Measurements from ENCODE around the gene PABPC3. TPM values are rescaled to one million over a fixed set of nuclear protein-coding genes. Genes with fewer than 3 reads are reported as not detected.

Gene PABPC3
- total RNA-seq, 1 donor, result 0.54 TPM

DNA sequence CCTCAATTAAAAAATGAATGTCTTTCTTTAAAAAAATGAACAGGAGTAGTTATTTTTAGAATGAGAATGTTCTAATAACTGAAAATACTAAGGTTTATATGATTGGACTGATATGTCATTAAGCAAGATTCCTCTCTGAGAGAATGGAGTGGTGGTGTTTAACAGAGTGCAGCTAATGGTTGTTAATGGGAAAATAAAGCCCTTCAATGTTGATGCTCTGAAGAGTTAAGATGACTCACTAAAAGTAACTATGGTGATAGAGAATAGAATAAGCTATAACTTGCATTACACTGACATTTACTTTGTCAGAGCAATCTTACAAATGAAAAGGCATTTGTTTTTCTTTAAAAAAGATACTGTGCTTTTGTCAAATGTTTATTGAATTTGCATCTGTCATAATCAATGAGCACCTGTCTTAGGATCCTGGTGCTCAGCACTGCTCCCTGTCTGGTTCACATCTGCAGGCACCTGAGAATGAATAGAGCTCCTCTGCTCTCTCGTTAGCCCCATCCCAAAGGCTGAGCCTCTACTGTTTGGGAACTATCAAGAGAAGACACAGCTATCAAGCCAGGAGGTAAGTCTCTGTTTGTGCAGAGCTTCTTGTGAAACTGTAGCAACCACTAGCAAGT is 15.1 kb downstream of the PABPC3 start:
- DNase-seq (ENCODE audit: low read depth in 2 of 3, low spot score in 2 of 3), result no peak

DNA sequence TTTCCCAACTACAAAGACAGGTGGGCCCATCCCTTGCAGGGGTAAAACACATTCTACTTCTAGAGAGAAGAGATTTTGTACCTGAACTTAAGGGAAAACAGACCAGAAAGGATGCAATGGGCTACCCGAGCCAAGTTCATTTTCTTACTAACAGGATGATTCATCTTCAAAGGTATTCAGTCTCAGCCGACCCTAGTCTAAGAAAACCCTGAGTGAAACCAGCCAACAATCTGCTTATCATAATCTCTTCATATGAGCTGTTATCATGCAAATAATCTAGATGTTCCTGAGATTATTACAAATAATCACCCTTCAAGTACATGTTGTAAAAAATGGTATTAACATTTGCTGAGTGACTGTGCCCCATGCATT is 15.6 kb downstream of the PABPC3 start:
- no peak for DNase-seq (ENCODE audit: low read depth in 2 of 3, low spot score in 2 of 3)

DNA sequence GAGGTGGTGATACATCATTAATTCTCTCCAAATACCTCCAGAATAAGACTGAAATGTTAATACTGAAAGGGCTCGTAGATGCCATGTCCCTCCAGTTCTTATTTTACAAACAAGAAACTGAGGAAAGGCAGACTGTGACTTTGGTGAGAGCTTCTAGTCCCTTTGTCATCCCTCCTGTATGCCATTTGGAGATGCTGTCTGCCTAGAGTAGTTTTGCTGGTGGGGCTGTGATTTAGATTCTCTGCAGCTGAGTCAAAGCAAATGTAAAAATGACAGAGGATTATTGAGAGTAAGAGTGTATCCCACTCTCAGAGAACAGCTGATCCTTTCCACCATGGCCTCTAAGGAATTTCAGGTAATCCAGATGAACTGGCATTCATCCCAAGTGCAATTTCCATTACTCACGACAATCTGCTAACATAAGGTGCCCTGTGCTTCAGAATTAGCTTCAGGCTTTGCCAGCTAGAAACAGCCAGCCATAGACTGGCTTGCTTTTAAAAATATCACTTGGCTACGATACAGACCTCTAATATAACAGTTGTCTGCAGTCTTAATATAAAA is 16.8 kb downstream of the PABPC3 start:
- DNase-seq (ENCODE audit: low read depth in 2 of 3, low spot score in 2 of 3), result no peak

DNA sequence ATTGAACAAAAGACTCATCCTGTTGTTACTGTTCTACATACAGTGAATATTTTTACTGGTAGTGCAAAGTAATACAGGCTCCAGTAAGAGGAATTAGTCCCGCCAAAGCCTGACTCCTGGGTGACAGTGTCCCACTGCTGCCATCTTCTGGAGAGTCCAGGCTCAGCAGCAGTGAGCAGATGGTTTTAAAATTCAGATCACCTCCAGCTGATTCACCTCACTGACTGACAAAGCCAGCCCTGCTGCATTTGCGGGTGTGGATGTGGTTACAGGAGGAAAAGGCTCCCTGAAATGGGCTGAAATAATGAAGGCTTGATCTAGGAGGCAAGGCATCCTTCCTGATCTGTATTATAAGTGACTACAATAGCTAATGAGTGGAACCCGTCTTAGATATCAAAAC is 18.3 kb downstream of the PABPC3 start:
- DNase-seq (ENCODE audit: low read depth in 2 of 3, low spot score in 2 of 3), result peak; percentile 2 to 85 (median 77)

DNA sequence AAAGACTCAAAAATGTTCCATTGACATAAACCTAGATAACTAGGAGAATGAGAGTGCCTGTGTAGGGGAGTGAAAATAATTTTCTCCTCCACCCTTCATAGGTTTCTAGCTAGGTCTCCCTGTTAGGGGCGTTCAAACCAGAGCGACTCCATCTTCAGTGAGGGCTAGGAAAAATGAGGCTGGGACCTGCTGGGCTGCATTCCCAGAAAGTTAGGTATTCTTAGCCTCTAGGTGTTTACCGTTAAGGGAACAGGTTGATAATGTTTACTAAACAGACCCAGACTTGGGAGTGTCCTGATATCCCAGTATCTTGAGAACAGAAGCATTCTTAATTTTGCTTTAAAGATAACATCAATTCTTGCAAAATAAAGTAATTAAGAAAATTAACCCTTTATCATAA is 20.1 kb downstream of the PABPC3 start:
- no peak for DNase-seq (ENCODE audit: low read depth in 2 of 3, low spot score in 2 of 3)

DNA sequence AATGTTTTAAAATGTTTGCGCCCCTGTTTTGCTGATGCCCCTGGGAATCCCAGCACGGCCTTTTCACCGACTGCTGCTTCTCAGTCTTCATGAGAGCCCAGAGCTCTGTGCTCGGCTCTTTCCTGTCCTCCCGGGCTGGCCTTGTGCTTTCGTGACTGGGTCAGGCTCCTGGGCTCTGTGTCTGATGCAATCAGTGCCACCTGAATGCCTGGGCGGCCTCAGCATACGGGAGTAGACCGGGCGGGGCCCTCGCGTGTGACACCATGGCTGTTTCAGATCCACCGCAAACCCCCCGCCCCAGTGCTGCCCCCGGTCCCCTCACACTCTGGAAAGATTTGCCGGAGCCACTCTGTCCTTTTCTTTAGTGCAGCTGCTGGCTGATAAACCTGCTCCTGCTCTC is 21.4 kb downstream of the PABPC3 start:
- no peak for DNase-seq (ENCODE audit: low read depth in 2 of 3, low spot score in 2 of 3)

DNA sequence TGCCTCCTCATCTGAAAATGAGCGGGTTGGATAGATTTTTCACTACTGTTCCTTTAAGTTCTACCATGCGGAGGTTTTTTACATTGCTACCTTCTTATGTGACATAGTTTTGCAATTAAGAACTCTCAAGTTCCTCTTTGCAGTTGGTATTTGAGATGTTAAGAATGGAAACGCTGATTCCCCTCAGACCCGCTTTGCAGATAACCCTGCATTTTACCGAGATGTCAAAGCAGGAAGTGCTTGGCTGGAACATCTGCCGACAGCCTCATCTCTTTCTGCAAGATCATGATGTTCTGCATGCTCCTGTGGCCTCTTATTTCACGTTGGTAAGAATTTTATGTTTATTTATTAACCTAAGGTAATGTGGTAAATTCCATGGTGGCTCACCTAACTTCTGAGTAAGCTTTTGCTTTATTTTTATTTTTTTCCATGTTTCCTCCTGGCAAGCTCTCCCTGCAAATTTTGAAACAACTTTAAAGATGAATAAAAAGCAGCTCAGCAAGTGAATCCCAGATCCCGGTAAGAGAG is 22.5 kb downstream of the PABPC3 start:
- peak in 1 of 3 donors; percentile 39 for DNase-seq (ENCODE audit: low read depth in 2 of 3, low spot score in 2 of 3)

DNA sequence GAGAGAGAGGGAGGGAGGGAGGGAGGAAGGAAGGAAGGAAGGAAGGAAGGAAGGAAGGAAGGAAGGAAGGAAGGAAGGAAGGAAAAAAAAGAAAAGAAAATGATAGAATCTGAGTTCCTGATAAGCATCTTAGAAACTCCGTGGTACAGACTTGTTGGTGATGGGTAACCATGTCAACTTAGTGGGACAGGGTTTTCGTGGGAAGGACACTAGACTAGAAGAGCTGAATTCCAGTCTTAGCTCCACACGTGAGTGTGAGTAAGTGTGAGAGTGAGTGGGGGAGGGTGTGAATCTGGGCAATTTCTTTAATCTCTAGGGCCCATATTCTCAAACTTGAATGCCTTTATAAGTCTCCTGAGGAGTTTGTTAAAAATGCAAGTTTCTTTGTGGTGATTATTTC is 35.0 kb downstream of the PABPC3 start:
- DNase-seq (ENCODE audit: low read depth in 2 of 3, low spot score in 2 of 3), result no peak

DNA sequence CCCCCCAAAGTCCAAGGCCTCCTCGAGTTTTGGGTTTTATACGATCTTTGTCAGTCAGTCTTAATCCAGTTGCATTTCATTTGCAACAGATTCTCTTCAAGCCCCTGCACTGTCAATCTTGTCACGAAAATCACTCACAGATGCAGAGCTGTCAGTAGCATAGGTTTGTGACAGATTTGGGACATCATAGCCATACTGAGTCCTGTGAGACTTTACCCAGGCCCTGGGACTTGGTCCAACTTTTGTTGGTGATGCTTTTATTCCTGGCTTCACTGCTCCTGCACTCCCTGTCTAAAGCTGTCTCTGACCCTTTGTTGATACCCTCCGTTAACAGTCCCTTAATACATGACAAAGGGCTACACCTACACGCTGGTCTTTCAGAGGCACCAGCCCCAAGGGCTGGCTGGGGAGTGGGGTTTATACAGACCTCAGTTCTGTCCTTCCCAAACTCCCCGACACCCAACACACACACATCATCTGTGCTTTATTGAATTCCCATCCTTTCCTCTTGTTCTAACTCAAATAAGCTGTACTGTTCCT is 36.0 kb downstream of the PABPC3 start:
- DNase-seq (ENCODE audit: low read depth in 2 of 3, low spot score in 2 of 3), result no peak

DNA sequence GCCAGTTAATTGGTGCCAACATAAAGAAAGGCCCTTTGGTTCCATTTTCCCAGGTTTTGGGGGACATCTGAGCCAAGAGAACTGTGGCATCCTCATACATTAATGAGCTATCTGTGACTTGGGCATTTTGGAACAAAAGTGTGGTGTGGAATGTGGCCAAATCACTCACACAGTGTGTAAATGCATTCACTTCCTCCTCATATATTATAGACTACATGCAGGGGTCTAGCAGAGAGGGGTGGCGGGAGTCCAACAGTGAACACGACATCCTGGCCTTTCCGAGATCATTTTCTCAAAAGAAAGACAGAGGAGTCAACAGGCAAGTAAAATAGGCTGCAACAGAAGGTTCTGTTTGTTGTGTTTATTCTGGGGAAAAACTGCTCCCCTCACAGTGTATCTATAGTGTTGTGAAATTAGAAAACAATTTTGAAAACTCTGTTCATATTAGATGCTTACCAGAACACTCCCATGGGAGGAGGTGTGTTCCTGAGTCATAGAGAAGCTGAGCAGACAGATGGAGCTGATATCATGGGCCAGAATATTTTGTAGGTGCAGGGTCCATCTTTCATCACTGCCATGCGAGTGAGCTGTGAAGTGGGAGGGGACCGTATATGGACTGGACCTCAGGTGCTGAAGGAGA is 36.9 kb downstream of the PABPC3 start:
- DNase-seq (ENCODE audit: low read depth in 2 of 3, low spot score in 2 of 3), result no peak

DNA sequence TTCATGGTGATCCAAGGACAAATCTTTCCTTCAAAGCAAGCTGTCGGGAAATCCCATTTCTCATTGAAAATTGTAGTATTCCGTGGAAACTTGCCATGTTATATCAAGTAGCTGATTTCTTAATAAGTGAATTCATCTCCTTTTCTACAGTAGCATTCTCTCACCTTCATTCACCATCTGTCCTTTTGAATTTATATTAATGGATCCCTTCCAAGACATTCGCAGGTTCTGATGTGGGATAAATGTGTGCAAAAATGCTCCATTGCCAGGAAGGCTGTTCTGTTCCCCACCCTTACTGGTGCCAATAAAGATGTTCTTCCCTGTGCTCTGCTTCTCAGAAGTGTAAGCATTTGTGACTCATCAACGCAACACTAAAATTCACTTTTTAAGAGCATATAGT is 40.0 kb downstream of the PABPC3 start:
- DNase-seq (ENCODE audit: low read depth in 2 of 3, low spot score in 2 of 3), result no peak

DNA sequence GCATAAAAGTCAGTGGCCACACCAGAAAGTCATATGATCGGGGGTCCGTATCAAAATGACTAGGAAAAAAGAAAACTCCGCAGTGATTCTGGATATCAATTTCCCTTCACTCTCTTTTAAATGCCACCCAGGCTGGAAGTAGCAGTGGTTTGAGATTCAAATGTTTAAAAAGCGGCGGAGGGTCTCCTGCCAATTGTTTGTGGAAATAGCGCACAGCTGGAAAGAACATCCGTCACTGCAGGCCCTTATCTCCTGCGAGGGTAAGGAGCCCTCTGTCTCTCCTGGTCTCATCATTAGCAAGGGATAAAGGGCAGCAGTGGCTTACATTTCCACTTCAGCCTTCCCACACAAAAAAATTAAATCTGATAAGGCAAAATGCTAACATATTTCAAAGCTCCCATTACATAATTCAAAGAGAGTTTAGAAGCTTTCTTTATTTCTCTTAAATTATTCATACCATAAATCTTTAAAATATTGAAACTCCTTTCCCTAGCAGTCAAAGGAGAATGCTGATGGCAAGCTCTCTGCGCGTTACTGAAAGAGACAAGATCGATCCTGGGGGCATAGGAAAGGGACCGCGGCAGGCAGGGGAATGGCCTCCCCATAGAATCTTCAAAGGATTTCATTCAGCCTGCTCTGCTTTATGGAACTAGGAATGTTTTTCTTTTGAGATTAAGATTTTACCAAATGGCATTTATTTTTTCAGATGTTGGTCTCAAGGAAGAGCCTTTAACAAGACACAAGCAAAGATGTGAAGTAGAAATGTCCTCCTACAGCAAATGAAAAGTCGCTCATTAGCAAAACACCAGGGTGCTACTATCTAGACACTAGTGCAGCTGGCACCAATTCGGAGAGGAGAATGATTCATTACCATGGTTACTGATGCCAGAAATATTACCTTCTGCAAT is 41.2 kb downstream of the PABPC3 start:
- no peak for DNase-seq (ENCODE audit: low read depth in 2 of 3, low spot score in 2 of 3)

DNA sequence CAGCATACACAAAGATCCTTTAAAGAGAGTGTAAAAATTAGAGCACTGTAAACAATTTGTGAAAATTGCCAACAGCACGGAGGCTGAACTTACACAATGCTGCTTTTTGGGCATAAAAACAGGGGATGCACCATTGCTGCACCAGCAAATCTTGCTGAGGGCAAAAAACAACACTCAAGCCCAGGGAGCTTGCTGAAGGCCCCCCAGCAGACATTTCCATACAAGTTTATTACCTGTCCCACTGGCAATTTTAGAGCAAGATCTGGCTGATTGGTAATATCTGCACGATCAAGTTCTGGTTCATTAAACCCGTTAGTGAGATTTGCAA is 41.8 kb downstream of the PABPC3 start:
- DNase-seq (ENCODE audit: low read depth in 2 of 3, low spot score in 2 of 3), result no peak

DNA sequence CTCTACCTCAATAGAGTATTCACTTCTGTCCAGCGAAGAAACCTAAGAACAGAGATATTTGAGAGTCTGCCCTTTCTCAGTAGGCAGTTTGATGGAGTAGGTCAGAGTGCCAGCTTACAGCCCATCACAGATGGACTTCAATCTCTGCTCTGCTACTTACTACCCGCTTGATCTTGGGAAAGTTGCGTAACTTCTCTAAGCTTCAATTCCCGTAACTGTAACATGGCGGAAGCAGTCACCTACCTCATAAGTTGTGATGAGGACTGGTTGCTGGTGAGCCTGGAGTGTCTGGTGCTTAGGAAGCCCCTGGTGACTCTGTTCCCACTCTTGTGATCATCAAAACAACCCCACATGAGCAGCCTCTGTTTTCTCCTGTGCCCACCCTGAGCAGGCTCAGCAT is 45.1 kb downstream of the PABPC3 start:
- no peak for DNase-seq (ENCODE audit: low read depth in 2 of 3, low spot score in 2 of 3)

DNA sequence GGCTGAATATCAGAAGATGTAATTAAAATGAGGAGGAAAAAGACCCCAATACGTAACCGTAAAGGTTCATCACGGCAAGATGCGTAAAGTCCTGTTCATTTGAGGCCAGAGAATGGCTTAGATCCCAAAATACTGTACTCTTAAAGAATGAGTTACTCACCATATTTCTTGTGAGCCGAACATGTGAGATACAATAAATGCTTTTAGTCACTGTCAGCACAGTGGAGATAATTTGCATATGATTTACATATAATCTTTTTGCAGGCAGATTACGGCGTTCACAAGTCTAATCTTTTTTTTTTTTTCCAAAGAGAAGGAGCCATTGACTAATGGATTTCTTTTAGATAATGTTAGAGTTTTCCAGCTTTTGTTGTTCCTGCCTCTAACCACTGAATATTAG is 47.8 kb downstream of the PABPC3 start:
- DNase-seq (ENCODE audit: low read depth in 2 of 3, low spot score in 2 of 3), result no peak

DNA sequence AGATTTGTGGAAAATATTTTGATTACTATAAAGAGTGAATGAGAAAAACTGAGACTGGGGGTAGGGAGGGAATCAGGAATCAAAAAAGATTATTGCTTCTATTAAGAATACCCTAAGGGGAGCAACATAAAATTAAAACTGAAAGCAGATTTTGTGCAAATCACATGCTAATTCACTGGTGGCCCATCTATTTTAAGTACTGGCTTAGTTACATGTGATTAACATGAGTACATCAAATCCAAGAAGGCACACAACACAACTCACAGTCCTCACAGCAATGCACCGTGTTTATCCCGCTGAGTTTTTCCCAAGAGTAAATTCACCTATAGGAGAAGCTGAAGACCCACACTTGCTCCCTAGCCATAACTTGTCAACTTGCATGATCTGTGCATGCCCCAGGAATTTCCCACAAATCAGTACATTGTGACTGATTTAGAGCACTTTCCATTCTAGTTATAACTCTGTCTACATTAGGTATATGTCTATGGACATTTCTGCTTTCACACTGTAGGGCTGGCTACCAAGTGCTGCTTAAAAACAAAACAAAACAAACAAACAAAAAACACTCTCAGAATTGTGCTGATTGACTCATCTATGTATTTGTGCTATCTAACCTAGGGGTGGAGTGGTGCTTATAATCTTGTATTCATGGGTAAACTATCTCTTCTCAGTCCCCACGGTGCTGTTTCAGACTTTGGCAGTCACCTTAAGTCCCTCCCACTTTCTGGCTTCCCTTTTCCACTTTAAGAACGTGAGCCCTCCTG is 51.9 kb downstream of the PABPC3 start:
- DNase-seq (ENCODE audit: low read depth in 2 of 3, low spot score in 2 of 3), result no peak

DNA sequence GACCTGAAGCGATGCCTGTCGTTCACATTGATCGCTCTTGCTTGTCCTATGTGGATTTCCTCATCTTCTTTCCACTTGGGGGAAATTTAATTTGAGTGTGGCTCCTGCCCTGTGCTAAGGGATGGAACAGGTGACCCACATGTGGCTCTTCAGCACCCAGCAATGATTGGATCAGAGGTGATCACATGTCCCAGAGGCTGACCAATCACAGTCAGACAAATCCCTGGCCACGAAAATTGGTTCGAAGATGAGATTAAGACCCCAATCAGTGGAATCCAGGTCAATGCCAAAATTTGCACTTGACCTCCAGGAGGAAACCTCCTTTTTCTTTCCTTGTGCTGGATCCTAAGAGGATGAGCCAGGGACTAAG is 52.5 kb downstream of the PABPC3 start:
- no peak for DNase-seq (ENCODE audit: low read depth in 2 of 3, low spot score in 2 of 3)
